ENCODE data around the gene SLC5A3. TPM values are rescaled to one million over a fixed set of nuclear protein-coding genes. Genes with fewer than 3 reads are reported as not detected.

SLC5A3 gene
- total and polyA plus RNA-seq, 10 of the 15 experiments (the other 5 are each of a cell fraction or from before 2014, with no cell fraction given): 3.3 to 21.4 (median 12.0) TPM

DNA sequence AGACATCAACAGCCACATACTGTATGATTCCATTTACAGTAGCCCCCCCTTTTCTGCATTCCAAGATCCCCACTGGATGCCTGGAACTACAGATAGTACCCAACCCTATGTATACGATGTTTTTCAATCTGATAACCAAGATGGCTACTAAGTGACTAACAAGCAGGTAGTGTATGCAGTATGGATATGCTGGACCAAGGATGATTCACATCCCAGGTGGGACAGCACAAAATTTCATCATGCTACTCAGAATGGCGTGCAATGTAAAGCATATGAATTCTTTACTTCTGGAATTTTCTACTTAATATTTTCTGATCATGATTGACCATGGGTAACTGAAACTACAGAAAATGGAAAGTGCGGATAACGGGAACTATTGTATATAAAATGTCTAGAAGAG is 30.0 kb upstream of the SLC5A3 start:
- no peaks in the 10 kb centered on the region for H3K36me3 ChIP-seq (ENCODE audit: control insufficient read depth in 2 of 2, insufficient read depth in 2 of 2, low read length in 1 of 2)
- no peaks in the 10 kb centered on the region; the same call in 2 of the 3 replicates for H3K9me3 ChIP-seq (replicated peaks; ENCODE audit: control insufficient read depth, insufficient read depth, low read length)
- ChIA-PET POLR2A (no interaction called here), RAD21 (ENCODE audit: unreplicated experiment) (no interaction called here), SMC1A (ENCODE audit: uncharacterized antibody, unreplicated experiment) (interaction anchor here (0.8 kb wide), 1 partner anchor 21 kb away, joined by 4 read pairs; no protein-coding TSS in a partner anchor), CTCF (no interaction called here)
- peaks cover 6% of the 10 kb centered on the region; the same call in 1 of the 2 replicates for H3K4me1 ChIP-seq (ENCODE audit: control insufficient read depth, insufficient read depth, low read length)
- no TSS peak for BruUV-seq (replicated peaks)
- no peaks in the 10 kb centered on the region for H3K79me2 ChIP-seq (ENCODE audit: control insufficient read depth, insufficient read depth, low read length)
- FAIRE-seq (no peak), ATAC-seq (no peak), DNase-seq (ENCODE audit: low read depth, low spot score) (no peak)
- no peak for TF ChIP-seq SUZ12 (IDR thresholded peaks at IDR 0.05; ENCODE audit: unreplicated experiment)
- no peak overlapping the region for H3K4me2 ChIP-seq (ENCODE audit: control insufficient read depth, insufficient read depth)
- no peak overlapping the region for H3K4me3 ChIP-seq
- H4K20me1 ChIP-seq (ENCODE audit: control insufficient read depth, insufficient read depth): no peaks in the 10 kb centered on the region
- no peak overlapping the region for H2AFZ ChIP-seq (ENCODE audit: control insufficient read depth, low read depth, low read length)
- no peak overlapping the region for H3K27ac ChIP-seq (ENCODE audit: control insufficient read depth, insufficient read depth)
- WGBS (ENCODE audit: insufficient coverage, insufficient replicate concordance, low lambda C conversion rate, missing lambda C conversion rate): 68% methylated on average over 4 of the region's 4 CpGs
- no peaks in the 10 kb centered on the region for H3K27me3 ChIP-seq (replicated peaks in 1 of 2; ENCODE audit: control insufficient read depth in 2 of 2, insufficient read depth in 2 of 2, low read length in 1 of 2)
- in situ Hi-C loops (cut with MboI) (no loop called here), intact Hi-C loops (cut with micrococcal nuclease; ENCODE audit: unreplicated experiment) (no loop called here)
- no peak overlapping the region for H3K9ac ChIP-seq (ENCODE audit: control insufficient read depth, insufficient read depth, low read length)

DNA sequence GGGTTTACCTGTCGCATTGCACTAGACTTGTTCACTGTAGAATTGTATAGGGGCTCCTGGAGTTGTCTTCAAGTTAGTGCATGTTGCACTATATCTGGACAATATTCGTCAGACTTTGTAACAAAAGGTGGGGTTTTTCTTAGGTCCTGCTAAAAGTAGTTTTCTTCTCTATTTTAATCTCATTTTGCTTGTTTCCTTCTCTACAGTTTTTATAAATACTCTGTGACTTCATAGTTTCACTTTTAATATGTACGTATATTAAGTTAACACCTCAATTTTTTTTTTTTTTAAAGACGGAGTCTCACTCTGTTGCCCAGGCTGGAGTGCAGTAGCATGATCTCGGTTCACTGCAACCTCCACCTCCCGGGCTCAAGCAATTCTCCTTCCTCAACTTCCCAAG is 26.5 kb upstream of the SLC5A3 start:
- intact Hi-C loops (cut with micrococcal nuclease; ENCODE audit: unreplicated experiment) (no loop called here), in situ Hi-C loops (cut with MboI) (no loop called here)
- H3K79me2 ChIP-seq (ENCODE audit: control insufficient read depth, insufficient read depth, low read length): no peaks in the 10 kb centered on the region
- peak overlapping the region; percentile 65 for H3K4me2 ChIP-seq (ENCODE audit: control insufficient read depth, insufficient read depth)
- no peaks in the 10 kb centered on the region for H4K20me1 ChIP-seq (ENCODE audit: control insufficient read depth, insufficient read depth)
- POLR2A ChIA-PET: interaction anchor here (1.4 kb wide), 1 partner anchor 26 kb away, joined by 4 read pairs; the partner anchor contains the start of genes MRPS6 and SLC5A3
- DNase-seq (ENCODE audit: low read depth, low spot score) (peak; percentile 35), ATAC-seq (peak; percentile 96), FAIRE-seq (no peak)
- SMC1A ChIA-PET (ENCODE audit: uncharacterized antibody, unreplicated experiment): interaction anchor here (0.8 to 1.0 kb wide), 2 partner anchors 25 to 95 kb away, joined by 3 read pairs; no protein-coding TSS in a partner anchor
- H3K36me3 ChIP-seq (ENCODE audit: control insufficient read depth in 2 of 2, insufficient read depth in 2 of 2, low read length in 1 of 2): no peaks in the 10 kb centered on the region
- RAD21 ChIA-PET (ENCODE audit: unreplicated experiment): interaction anchor here (0.8 to 0.9 kb wide), 3 partner anchors 24 to 111 kb away, joined by 3 read pairs; no protein-coding TSS in a partner anchor
- H3K9me3 ChIP-seq (replicated peaks; ENCODE audit: control insufficient read depth, insufficient read depth, low read length): no peaks in the 10 kb centered on the region; the same call in 2 of the 3 replicates
- H3K27ac ChIP-seq (ENCODE audit: control insufficient read depth, insufficient read depth): peak overlapping the region; percentile 46; the same call in 1 of the 2 replicates
- H3K27me3 ChIP-seq (replicated peaks in 1 of 2; ENCODE audit: control insufficient read depth in 2 of 2, insufficient read depth in 2 of 2, low read length in 1 of 2): no peaks in the 10 kb centered on the region
- H3K4me1 ChIP-seq (ENCODE audit: control insufficient read depth, insufficient read depth, low read length): peaks cover 6% of the 10 kb centered on the region; the same call in 1 of the 2 replicates
- no TSS peak for BruUV-seq (replicated peaks)
- 8% methylated on average over 6 of the region's 6 CpGs for WGBS (ENCODE audit: insufficient coverage, insufficient replicate concordance, low lambda C conversion rate, missing lambda C conversion rate)
- CTCF ChIA-PET: no interaction called here
- H3K9ac ChIP-seq (ENCODE audit: control insufficient read depth, insufficient read depth, low read length): no peak overlapping the region
- peak overlapping the region; percentile 47; the same call in 1 of the 2 replicates for H3K4me3 ChIP-seq
- H2AFZ ChIP-seq (ENCODE audit: control insufficient read depth, low read depth, low read length): peak overlapping the region; percentile 68
- TF ChIP-seq RCOR1 (conservative IDR thresholded peaks at IDR 0.05; ENCODE audit: low read depth, low read length) (no peak), DPF2 (IDR thresholded peaks at IDR 0.05) (peak; percentile 51; the same call in 1 of the 2 replicates), KLF5 (IDR thresholded peaks at IDR 0.05; ENCODE audit: partially characterized antibody) (no peak), EED (IDR thresholded peaks at IDR 0.05; ENCODE audit: low read depth) (no peak; the same call in 1 of the 2 replicates), GABPA (IDR thresholded peaks at IDR 0.05; ENCODE audit: low read depth) (peak; percentile 27; the same call in 1 of the 2 replicates), CBFB (IDR thresholded peaks at IDR 0.05; ENCODE audit: low read depth) (no peak)
- TF ChIP-seq, protein P1, sequence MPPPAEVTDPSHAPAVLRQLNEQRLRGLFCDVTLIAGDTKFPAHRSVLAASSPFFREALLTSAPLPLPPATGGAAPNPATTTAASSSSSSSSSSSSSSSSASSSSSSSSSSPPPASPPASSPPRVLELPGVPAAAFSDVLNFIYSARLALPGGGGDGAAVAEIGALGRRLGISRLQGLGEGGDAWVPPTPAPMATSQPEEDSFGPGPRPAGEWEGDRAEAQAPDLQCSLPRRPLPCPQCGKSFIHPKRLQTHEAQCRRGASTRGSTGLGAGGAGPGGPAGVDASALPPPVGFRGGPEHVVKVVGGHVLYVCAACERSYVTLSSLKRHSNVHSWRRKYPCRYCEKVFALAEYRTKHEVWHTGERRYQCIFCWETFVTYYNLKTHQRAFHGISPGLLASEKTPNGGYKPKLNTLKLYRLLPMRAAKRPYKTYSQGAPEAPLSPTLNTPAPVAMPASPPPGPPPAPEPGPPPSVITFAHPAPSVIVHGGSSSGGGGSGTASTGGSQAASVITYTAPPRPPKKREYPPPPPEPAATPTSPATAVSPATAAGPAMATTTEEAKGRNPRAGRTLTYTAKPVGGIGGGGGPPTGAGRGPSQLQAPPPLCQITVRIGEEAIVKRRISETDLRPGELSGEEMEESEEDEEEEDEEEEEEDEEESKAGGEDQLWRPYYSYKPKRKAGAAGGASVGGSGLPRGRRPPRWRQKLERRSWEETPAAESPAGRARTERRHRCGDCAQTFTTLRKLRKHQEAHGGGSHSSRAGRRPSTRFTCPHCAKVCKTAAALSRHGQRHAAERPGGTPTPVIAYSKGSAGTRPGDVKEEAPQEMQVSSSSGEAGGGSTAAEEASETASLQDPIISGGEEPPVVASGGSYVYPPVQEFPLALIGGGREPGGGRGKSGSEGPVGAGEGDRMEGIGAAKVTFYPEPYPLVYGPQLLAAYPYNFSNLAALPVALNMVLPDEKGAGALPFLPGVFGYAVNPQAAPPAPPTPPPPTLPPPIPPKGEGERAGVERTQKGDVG (CRISPR knock-in tag; IDR thresholded peaks at IDR 0.05): no peak
- TF ChIP-seq, protein P2, sequence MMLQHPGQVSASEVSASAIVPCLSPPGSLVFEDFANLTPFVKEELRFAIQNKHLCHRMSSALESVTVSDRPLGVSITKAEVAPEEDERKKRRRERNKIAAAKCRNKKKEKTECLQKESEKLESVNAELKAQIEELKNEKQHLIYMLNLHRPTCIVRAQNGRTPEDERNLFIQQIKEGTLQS (IDR thresholded peaks at IDR 0.05; ENCODE audit: borderline replicate concordance, extremely low read depth, low read depth, low read length): no peak
- TF ChIP-seq, protein P3, sequence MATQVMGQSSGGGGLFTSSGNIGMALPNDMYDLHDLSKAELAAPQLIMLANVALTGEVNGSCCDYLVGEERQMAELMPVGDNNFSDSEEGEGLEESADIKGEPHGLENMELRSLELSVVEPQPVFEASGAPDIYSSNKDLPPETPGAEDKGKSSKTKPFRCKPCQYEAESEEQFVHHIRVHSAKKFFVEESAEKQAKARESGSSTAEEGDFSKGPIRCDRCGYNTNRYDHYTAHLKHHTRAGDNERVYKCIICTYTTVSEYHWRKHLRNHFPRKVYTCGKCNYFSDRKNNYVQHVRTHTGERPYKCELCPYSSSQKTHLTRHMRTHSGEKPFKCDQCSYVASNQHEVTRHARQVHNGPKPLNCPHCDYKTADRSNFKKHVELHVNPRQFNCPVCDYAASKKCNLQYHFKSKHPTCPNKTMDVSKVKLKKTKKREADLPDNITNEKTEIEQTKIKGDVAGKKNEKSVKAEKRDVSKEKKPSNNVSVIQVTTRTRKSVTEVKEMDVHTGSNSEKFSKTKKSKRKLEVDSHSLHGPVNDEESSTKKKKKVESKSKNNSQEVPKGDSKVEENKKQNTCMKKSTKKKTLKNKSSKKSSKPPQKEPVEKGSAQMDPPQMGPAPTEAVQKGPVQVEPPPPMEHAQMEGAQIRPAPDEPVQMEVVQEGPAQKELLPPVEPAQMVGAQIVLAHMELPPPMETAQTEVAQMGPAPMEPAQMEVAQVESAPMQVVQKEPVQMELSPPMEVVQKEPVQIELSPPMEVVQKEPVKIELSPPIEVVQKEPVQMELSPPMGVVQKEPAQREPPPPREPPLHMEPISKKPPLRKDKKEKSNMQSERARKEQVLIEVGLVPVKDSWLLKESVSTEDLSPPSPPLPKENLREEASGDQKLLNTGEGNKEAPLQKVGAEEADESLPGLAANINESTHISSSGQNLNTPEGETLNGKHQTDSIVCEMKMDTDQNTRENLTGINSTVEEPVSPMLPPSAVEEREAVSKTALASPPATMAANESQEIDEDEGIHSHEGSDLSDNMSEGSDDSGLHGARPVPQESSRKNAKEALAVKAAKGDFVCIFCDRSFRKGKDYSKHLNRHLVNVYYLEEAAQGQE (IDR thresholded peaks at IDR 0.05; ENCODE audit: low read depth, low read length): no peak
